HFF-Myc (cell line): ENCODE data around the gene FRMPD3.

Experiments
- DNase-seq: peaks from one replicate; pipeline ENCODE4 v3.0.0-alpha.2; 2011; ENCODE audit warnings: low read depth; ENCODE audit errors: extremely low read depth
- H3K4me3 ChIP-seq: replicated peaks from 2 replicates; pipeline ENCODE4 v1.5.1; 2011; ENCODE audit warnings: low read depth, mild to moderate bottlenecking, control low read depth, low read length
- TF ChIP-seq, protein P1 (sequence below): IDR thresholded peaks from 2 replicates; pipeline ENCODE4 v1.5.1; 2012; ENCODE audit warnings: mild to moderate bottlenecking, low read depth, low read length, control low read depth; ENCODE audit errors: missing control alignments

The FRMPD3 gene

DNA sequence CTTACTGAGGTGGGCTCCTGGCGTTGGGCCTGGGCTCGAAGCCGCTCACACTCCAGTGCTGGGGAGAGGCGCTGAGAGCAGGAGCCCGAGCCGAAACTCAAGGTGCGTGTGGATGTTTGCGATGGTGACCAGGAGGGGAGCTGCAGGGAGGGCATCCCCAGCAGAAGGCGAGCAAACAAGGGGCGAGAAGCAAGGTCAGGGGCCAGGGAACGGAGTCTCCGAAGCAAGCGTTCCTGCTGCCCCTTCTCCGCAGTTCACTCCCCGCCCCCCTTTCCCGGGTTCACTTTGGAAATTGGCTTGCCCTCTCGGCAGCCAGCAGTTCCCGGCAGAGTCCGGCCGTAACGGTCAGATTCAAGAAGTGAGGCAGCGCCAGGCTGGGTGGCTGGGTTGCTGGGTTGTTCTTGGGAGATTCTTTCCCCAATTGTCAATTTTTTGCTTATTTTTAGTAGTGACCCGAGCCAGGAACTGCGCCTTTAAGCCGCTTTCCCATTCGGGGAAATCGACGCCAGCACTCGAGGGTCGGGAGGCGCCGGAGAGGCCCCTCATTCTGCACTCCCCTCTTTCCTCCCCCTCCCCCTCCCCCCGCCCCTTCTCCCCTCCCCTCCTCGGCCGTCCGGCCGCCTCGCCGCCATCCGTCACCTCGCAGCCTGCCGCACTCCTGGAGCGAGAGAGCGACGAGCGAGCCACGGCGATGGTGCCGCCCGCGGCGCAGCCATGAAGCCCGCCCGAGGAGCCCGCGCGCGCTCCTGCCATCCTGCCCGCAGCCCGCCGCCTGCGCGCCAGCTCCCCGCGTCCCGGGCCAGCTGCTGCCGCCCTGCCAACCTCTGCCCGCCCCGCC is at the start of gene FRMPD3:
TSS of gene FRMPD3 (plus strand) at position 655 of the 838 bp plus-strand sequence. CDS start 76,937 bp downstream, outside the sequence.
- no peak within 1 kb of the TSS for H3K4me3 ChIP-seq
- DNase-seq: no peak
- TF ChIP-seq, protein P1, sequence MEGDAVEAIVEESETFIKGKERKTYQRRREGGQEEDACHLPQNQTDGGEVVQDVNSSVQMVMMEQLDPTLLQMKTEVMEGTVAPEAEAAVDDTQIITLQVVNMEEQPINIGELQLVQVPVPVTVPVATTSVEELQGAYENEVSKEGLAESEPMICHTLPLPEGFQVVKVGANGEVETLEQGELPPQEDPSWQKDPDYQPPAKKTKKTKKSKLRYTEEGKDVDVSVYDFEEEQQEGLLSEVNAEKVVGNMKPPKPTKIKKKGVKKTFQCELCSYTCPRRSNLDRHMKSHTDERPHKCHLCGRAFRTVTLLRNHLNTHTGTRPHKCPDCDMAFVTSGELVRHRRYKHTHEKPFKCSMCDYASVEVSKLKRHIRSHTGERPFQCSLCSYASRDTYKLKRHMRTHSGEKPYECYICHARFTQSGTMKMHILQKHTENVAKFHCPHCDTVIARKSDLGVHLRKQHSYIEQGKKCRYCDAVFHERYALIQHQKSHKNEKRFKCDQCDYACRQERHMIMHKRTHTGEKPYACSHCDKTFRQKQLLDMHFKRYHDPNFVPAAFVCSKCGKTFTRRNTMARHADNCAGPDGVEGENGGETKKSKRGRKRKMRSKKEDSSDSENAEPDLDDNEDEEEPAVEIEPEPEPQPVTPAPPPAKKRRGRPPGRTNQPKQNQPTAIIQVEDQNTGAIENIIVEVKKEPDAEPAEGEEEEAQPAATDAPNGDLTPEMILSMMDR: no peak

DNA sequence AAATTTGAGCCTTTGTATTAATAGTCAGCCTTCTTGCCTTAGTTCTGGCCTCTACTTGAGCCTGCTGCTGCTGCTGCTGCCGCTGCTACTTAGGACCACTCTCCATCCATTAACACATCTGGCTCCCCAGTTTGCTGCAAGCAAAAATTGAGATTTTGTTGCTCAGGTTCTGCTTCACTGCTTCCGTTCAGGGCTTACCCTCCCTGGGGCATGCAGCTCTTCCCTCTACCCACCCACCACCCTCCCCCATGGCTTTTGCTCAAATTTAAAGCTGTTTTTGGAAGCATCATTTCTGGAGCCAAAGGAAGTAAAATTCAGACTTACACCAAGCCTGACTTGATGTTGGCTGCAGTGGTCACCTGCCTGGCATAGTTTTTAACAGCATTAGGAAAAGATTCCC is 28.9 kb upstream of the FRMPD3 start:
- TF ChIP-seq, protein P1: no peak
- DNase-seq: no peak
- no peak overlapping the region for H3K4me3 ChIP-seq

DNA sequence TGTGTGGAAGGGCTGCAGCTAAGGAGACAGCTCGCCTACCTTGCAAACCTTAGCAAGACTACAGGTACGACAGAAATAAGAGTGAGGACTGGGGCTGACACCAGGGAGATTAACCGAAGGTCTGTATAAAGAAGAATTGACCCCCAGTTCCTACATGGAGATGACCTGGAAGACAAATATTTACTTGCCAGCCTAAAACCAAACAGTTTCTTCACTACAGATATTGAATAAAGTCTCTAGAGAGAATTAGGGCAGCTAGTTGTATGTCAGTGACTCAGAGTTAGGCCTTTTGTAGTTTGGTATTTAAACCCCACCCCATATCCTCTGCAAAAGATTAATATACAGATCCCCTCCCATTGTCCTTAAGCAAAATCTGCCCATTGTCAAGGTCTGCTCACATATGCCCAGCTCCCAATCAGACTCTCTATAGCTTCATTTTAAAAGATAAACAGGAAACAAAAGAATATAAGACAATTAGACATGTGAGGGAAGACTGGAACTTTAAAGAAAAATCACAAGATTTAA is 28.1 kb upstream of the FRMPD3 start:
- DNase-seq: no peak
- no peak overlapping the region for H3K4me3 ChIP-seq
- TF ChIP-seq, protein P1: no peak

DNA sequence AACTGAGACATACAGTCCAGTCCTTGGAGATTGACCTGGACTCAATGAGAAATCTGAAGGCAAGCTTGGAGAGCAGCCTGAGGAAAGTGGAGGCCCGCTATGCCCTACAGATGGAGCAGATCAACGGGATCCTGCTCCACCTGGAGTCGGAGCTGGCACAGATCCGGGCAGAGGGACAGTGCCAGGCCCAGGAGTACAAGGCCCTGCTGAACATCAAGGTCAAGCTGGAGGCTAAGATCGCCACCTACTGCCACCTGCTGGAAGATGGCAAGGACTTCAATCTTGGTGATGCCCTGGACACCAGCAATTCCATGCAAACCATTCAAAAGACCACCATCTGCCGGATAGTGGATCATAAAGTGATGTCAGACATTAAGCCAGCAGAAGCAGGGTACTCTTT is 20.4 kb upstream of the FRMPD3 start:
- H3K4me3 ChIP-seq: no peak overlapping the region
- no peak for DNase-seq
- TF ChIP-seq, protein P1: peak; percentile 17

DNA sequence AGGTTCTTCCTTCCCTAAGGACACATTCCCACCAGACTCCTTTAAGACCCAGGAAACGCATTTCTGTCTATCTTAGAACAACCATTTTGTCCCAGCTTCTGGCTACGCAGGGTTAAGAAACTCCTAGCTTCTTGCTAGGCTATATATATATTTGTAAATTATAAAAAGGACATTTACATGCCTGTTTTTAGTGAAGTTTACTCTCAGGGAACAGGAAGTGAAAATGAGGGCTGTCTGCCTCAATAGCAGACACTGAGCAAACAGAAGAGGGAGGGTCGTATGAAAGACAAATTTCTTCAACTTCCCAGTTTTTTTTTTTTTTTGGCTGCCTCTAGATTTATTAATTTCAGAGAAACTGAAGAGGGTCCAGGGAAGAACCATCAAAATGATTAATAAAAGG is 9.3 kb upstream of the FRMPD3 start:
- TF ChIP-seq, protein P1: no peak
- no peak for DNase-seq
- H3K4me3 ChIP-seq: no peak overlapping the region

DNA sequence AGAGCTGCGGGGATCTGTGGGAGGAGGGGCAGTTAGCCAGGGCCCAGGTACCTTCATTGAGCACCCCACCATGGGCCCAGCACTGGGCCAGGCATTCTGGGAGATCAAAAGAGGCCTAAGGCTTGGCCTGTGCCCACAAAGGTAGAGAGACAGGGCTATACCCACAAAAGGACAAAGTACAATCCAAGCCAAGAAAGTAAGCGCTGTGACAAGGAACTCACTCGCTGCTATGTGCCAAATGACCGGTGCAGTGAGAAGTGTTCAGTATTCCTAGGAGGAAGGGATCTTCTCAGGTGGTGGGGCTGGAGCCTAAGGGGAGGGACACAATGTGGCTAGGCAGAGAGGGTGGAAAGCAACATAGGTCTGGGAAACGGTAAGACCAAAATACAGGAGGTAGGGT is 8.8 kb upstream of the FRMPD3 start:
- DNase-seq: no peak
- H3K4me3 ChIP-seq: no peak overlapping the region
- TF ChIP-seq, protein P1: no peak
